AG04449 (cell line): ENCODE measurements around the gene PNPLA7.
"Not testable (repeated sequence)": the region's sequence is repeated elsewhere in the genome, so short reads cannot be mapped to it uniquely, and the experiment has no call there.

ENCODE experiments used
- CTCF ChIA-PET: fragments of 350-600 bp; formaldehyde crosslinking; extraction: SDS; loops from one replicate; lab custom pipeline; 2021; ENCODE audit warnings: antibody characterized with exemption; lab: Yijun Ruan, JAX
- POLR2A ChIA-PET: fragments of 400-600, 350-600 bp; formaldehyde crosslinking; extraction: SDS; loops from one replicate; lab custom pipeline; 2020; ENCODE audit warnings: antibody characterized with exemption, inconsistent platforms; lab: Yijun Ruan, JAX
- DNase-seq: peaks from one replicate; pipeline ENCODE4 v3.0.0-alpha.2; 2010; ENCODE audit warnings: low read depth, low spot score
- H3K4me3 ChIP-seq: 2 replicates; pipeline ENCODE4 v1.5.1; 2011; ENCODE audit warnings: low read depth, mild to moderate bottlenecking, control low read depth, low read length
- TF ChIP-seq, protein P1 (sequence below): IDR thresholded peaks from one replicate; pipeline ENCODE4 v1.5.1; 2011; ENCODE audit warnings: mild to moderate bottlenecking, moderate library complexity, low read length, control low read depth, inconsistent platforms; ENCODE audit not compliant: insufficient read depth; ENCODE audit errors: missing control alignments

PNPLA7 gene

DNA sequence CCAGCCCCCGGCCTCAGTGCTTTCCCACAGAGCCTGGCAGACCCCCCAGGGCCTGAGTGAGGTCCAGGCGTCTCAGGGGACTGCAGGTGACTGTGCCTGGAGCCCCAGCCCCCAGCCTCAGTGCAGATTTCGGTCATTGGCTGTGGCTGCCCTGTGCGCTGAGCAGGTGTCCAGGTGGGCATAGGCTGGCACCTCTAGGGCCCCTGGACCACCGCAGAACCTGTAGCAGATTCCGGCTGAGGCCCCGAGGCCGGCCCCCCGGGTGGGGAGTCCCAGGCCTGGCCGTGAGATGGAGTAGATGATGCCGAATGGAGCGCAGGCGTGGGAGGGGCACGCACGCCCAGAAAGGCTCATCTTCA lies 139.3 kb downstream of the PNPLA7 start:
- no peak for DNase-seq
- TF ChIP-seq, protein P1, sequence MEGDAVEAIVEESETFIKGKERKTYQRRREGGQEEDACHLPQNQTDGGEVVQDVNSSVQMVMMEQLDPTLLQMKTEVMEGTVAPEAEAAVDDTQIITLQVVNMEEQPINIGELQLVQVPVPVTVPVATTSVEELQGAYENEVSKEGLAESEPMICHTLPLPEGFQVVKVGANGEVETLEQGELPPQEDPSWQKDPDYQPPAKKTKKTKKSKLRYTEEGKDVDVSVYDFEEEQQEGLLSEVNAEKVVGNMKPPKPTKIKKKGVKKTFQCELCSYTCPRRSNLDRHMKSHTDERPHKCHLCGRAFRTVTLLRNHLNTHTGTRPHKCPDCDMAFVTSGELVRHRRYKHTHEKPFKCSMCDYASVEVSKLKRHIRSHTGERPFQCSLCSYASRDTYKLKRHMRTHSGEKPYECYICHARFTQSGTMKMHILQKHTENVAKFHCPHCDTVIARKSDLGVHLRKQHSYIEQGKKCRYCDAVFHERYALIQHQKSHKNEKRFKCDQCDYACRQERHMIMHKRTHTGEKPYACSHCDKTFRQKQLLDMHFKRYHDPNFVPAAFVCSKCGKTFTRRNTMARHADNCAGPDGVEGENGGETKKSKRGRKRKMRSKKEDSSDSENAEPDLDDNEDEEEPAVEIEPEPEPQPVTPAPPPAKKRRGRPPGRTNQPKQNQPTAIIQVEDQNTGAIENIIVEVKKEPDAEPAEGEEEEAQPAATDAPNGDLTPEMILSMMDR, result no peak
- ChIA-PET POLR2A (interaction anchor here (0.7 kb wide), 1 partner anchor 120 kb away, joined by 3 read pairs; no protein-coding TSS in a partner anchor), CTCF (interaction anchor here (4.8 kb wide), 1 partner anchor 13 kb away, joined by 41 read pairs; the partner anchor contains the start of genes EXD3 and NOXA1)
- no peak overlapping the region for H3K4me3 ChIP-seq

DNA sequence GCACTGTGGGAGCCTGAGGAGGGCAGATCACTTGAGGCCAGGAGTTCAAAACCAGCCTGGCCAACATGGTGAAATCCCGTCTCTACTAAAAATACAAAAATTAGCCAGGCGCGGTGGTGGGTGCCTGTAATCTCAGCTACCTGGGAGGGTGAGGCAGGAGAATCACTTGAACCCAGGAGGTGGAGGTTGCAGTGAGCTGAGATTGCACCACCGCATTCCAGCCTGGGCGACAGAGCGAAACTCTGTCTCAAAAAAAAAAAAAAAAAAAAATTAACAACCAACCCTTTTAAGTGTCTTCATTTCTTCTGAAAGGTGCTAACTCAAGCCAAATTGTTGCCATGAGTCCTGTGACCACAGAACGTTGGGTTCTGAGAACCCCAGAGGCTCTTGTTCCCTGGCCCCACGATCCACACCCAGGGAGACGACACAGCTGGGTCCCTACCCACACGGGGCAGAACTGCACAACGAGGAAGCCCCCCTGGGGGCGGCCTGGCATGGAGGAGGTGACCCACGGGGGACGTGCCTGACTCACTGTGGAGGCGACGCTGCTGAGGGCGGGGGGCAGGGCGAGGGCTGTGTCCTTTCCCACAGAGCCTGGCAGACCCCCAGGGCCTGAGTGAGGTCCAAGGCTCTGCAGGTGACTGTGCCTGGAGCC lies 139.8 kb downstream of the PNPLA7 start:
- H3K4me3 ChIP-seq, result not testable (repeated sequence)
- CTCF ChIA-PET, result interaction anchor here (4.8 kb wide), 1 partner anchor 13 kb away, joined by 41 read pairs; the partner anchor contains the start of genes EXD3 and NOXA1

More for the DNA sequence above, 139.8 kb downstream of the PNPLA7 start:
- DNase-seq, result not testable (repeated sequence)
- POLR2A ChIA-PET, result interaction anchor here (0.7 kb wide), 1 partner anchor 121 kb away, joined by 3 read pairs; no protein-coding TSS in a partner anchor
